Lower lobe of right lung (tissue), 2 donors: Measurements from ENCODE around the gene SLC25A13. TPM values are rescaled to one million over a fixed set of nuclear protein-coding genes. Genes with fewer than 3 reads are reported as not detected.

Source experiments
- ATAC-seq, 2 donors: fragments of 200-7000 bp; cut with Tn5 transposase; one replicate each; pipeline ENCODE4 v1.9.1; 2020 to 2022; ENCODE audit warnings: mild to moderate bottlenecking in 2 of 2, moderate library complexity in 2 of 2
- DNase-seq: peaks from one replicate; pipeline ENCODE4 v3.0.0-alpha.2; 2020
- H3K27ac ChIP-seq: fragments of 200-600 bp; one replicate; pipeline ENCODE4 v1.8.0; 2022
- H3K27me3 ChIP-seq: fragments of 200-600 bp; one replicate; pipeline ENCODE4 v1.8.0; 2022; ENCODE audit warnings: low read depth
- H3K36me3 ChIP-seq: fragments of 200-600 bp; one replicate; pipeline ENCODE4 v1.8.0; 2022; ENCODE audit warnings: mild to moderate bottlenecking
- H3K4me1 ChIP-seq: fragments of 200-600 bp; one replicate; pipeline ENCODE4 v1.8.0; 2022
- H3K4me3 ChIP-seq: fragments of 200-600 bp; one replicate; pipeline ENCODE4 v1.8.0; 2022; ENCODE audit warnings: mild to moderate bottlenecking
- H3K9me3 ChIP-seq: fragments of 200-600 bp; one replicate; pipeline ENCODE4 v1.8.0; 2022
- intact Hi-C: fragments of 100-400 bp; cut with DNase I; formaldehyde crosslinking; loops from one replicate; pipeline ENCODE4 v1.11.0; 2022
- total RNA-seq: library from RNA; stranded (reverse); fragmentation: NEBNext Ultra II Directional; extraction: Animal tissue kit (Norgen Biotek cat#: 25700); gene quantifications from one replicate; pipeline ENCODE4 v1.2.1, GENCODE V29; 2021
- TF ChIP-seq, protein P1 (sequence below): fragments of 200-600 bp; IDR thresholded peaks from one replicate; pipeline ENCODE4 v1.8.0; 2022; ENCODE audit warnings: antibody characterized with exemption, mild to moderate bottlenecking
- donor health status: DM: no; HTN: yes; CAD: no; lungs with severe emphysema.

Gene SLC25A13
- total RNA-seq, 1 donor from 2014 or later: 24.8 TPM

DNA sequence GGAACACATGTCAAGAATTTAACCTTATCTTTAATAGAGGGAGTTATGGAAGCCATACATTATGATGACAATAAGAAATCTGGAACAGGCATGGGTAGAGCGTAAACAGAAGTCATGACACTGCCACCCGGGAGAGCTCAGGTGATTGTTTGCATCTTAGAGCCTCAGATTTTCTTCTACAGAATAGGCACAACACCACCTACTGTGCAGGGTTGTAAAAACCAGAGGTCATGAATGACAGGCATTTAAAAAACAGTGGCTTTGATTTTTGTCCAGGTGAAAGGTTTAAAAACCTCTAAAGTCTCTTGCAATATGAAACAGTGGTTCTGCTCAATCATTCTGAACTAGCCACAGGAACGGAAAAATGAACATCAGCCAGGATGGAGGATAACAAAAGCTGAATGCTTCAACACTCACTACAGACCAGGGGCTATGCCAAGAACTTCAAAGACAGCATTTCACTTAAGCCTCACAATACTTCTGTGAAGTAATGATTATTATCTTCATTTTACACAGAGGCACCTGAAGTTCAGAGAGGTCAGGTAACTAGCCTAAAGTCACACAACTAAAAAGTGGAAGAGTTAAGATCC, 123.8 kb downstream of the SLC25A13 start:
- Histone ChIP-seq H3K27me3 (no peaks in the 10 kb centered on the region), H3K4me3 (no peak overlapping the region), H3K36me3 (peaks cover 14% of the 10 kb centered on the region), H3K27ac (no peak overlapping the region), H3K4me1 (no peaks in the 10 kb centered on the region), H3K9me3 (no peaks in the 10 kb centered on the region)
- intact Hi-C loops: no loop called here
- TF ChIP-seq, protein P1, sequence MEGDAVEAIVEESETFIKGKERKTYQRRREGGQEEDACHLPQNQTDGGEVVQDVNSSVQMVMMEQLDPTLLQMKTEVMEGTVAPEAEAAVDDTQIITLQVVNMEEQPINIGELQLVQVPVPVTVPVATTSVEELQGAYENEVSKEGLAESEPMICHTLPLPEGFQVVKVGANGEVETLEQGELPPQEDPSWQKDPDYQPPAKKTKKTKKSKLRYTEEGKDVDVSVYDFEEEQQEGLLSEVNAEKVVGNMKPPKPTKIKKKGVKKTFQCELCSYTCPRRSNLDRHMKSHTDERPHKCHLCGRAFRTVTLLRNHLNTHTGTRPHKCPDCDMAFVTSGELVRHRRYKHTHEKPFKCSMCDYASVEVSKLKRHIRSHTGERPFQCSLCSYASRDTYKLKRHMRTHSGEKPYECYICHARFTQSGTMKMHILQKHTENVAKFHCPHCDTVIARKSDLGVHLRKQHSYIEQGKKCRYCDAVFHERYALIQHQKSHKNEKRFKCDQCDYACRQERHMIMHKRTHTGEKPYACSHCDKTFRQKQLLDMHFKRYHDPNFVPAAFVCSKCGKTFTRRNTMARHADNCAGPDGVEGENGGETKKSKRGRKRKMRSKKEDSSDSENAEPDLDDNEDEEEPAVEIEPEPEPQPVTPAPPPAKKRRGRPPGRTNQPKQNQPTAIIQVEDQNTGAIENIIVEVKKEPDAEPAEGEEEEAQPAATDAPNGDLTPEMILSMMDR: no peak
- ATAC-seq (no peak), DNase-seq (no peak)

DNA sequence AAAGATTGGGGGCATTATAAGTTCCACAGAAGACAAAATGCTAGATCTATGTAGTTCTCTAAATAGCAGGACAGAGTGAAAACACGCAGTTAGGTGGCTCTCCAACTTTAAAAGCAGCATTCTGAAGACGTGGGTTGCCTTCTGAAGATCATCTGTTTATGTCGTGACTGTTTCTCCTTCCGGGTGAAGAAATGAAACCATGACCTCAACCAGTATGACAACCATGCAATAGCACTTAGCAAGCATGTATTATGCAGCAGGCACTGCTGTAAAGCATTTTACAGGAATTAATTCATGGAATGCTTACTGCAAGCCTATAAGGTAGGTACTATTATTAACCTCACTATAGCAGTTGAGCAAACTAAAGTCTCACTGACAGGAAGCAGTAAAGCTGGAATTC, 125.2 kb downstream of the SLC25A13 start:
- no peaks in the 10 kb centered on the region for H3K27me3 ChIP-seq
- H3K36me3 ChIP-seq: peaks cover 28% of the 10 kb centered on the region
- no peak overlapping the region for H3K4me3 ChIP-seq
- H3K27ac ChIP-seq: no peak overlapping the region
- TF ChIP-seq, protein P1: no peak
- intact Hi-C loops: no loop called here
- H3K4me1 ChIP-seq: no peaks in the 10 kb centered on the region
- ATAC-seq (no peak), DNase-seq (no peak)
- no peaks in the 10 kb centered on the region for H3K9me3 ChIP-seq

DNA sequence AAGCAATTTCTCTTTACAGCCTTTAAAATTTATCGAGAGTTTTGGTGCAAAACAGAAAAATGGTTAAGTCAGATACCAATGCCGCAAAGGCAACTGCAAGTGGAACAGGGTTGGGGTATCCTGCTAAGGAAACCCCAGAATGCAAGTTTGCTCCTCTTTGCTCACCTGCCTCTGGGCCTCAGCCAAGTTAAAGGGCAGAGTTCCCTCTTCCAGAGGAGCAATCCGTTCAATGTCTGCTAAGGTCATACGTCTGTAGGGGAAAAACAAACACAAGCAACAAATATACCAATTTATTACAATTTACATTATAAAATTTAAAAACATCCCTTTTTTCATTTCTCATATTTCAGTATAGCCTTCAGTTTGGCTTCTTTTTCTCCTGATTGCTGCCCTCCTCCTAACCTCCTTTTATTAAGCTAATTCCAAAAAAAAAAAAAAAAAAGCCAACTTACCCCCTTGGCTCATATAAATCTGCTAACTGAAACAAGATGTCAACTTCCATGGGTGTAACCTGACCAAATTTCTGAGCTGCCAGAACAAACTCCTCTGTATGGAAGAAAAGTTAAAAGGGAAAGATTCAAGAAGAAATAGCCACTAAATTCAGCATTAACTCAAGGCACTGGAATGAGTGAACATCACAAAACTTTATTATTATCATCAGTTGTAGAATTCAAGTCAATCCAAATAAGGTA, 132.6 kb downstream of the SLC25A13 start:
- no peaks in the 10 kb centered on the region for H3K4me1 ChIP-seq
- ATAC-seq (no peak), DNase-seq (no peak)
- intact Hi-C loops: no loop called here
- TF ChIP-seq, protein P1: no peak
- peaks cover 63% of the 10 kb centered on the region for H3K36me3 ChIP-seq
- H3K27ac ChIP-seq: no peak overlapping the region
- H3K27me3 ChIP-seq: no peaks in the 10 kb centered on the region
- H3K9me3 ChIP-seq: no peaks in the 10 kb centered on the region
- H3K4me3 ChIP-seq: no peak overlapping the region

DNA sequence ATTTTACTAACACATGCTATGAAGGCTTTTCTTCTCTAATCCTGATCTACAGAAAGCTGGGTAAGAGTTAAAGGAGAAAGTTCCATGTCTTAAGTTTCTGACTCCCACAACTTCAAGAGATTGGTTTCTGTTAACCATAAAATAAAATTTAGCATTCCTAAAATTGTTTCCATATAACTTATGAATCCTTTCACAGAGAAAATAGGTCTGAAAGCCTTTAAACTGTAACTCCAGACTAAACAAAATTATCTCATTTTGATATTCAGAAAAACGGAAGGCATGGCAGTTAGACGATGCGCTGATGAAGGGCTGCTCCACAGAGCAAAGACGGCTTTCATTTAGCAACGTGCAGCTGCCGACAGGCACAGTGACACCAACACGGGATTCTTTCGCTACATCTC, 133.3 kb downstream of the SLC25A13 start:
- H3K4me3 ChIP-seq: no peak overlapping the region
- no peak overlapping the region for H3K27ac ChIP-seq
- peaks cover 70% of the 10 kb centered on the region for H3K36me3 ChIP-seq
- intact Hi-C loops: no loop called here
- TF ChIP-seq, protein P1: no peak
- H3K27me3 ChIP-seq: no peaks in the 10 kb centered on the region
- H3K9me3 ChIP-seq: no peaks in the 10 kb centered on the region
- DNase-seq (no peak), ATAC-seq (no peak)
- no peaks in the 10 kb centered on the region for H3K4me1 ChIP-seq

DNA sequence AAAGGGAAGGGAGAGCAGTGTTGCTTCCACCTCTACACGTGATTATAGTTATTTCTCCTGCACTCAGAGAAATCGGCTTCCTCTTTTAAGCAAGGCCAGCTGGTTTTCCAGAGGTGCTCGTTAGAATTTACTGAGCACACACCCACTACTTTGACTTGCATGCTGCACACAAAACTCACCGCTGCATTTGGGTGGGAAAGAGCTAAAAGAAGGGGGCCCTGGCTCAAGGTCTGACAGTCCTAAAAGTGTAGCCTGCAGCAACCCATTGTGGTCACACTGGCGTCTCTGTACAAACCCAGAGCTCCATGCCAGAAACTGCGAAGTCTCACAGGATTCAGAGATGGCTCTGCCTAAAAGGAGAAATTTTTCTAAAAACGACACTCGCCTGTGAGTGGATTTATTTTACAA, 133.7 kb downstream of the SLC25A13 start:
- intact Hi-C loops: no loop called here
- TF ChIP-seq, protein P1: no peak
- no peaks in the 10 kb centered on the region for H3K27me3 ChIP-seq

More for the DNA sequence above, 133.7 kb downstream of the SLC25A13 start:
- H3K4me3 ChIP-seq: no peak overlapping the region
- peaks cover 70% of the 10 kb centered on the region for H3K36me3 ChIP-seq
- no peak for DNase-seq
- H3K4me1 ChIP-seq: no peaks in the 10 kb centered on the region
- H3K27ac ChIP-seq: no peak overlapping the region
- no peaks in the 10 kb centered on the region for H3K9me3 ChIP-seq
- ATAC-seq: no peak
